ENCODE measurements around the gene FN3KRP. TPM values are rescaled to one million over a fixed set of nuclear protein-coding genes. Genes with fewer than 3 reads are reported as not detected.
A peak's percentile ranks its signal among the peaks of the same experiment; 100 is the strongest.

Gene FN3KRP
- total and polyA plus RNA-seq, 2 of the 13 experiments (the other 11 are each of a cell fraction or from before 2014, with no cell fraction given), result 22.4 to 28.2 TPM

DNA sequence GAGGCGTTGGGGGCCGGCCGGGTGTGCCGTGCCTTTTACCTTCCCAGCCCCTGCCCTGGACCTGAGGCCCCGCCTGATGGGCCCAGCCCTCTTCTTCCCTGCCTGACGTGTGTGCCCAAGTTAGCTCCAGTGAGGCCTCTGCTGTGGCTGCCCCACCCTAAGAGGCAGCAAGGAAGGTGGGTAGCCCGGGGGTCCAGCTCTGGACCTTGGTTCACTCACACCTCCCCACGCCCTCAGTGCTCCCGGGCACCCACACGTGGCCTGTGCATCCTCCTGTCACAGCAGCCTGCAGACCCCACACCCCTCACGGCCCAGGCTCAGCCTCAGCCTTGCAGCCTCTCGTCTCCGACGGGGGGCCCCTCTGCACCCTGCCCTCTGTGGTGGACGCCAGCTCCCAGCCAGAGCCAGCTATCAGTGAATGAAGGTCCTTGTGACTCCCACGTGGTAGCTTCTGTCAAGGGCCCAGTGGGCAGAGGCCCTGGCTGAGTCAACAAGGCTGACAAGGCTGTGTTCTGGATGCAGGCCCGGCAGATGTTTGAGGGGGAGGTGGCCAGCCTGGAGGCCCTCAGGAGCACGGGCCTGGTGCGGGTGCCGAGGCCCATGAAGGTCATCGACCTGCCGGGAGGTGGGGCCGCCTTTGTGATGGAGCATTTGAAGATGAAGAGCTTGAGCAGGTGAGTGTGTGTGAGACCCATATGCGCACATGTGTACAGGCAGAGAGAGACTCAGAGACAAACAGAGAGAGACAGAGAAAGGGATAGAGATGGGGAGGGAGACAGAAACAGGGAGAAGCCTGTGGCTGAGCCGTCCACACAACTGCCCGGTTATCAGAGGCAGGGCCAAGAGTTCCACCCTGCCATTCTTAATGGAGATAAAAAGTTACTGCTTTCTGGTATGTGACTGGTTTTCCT lies 21.7 kb downstream of the FN3KRP start (continued):
- TF ChIP-seq, protein P1, sequence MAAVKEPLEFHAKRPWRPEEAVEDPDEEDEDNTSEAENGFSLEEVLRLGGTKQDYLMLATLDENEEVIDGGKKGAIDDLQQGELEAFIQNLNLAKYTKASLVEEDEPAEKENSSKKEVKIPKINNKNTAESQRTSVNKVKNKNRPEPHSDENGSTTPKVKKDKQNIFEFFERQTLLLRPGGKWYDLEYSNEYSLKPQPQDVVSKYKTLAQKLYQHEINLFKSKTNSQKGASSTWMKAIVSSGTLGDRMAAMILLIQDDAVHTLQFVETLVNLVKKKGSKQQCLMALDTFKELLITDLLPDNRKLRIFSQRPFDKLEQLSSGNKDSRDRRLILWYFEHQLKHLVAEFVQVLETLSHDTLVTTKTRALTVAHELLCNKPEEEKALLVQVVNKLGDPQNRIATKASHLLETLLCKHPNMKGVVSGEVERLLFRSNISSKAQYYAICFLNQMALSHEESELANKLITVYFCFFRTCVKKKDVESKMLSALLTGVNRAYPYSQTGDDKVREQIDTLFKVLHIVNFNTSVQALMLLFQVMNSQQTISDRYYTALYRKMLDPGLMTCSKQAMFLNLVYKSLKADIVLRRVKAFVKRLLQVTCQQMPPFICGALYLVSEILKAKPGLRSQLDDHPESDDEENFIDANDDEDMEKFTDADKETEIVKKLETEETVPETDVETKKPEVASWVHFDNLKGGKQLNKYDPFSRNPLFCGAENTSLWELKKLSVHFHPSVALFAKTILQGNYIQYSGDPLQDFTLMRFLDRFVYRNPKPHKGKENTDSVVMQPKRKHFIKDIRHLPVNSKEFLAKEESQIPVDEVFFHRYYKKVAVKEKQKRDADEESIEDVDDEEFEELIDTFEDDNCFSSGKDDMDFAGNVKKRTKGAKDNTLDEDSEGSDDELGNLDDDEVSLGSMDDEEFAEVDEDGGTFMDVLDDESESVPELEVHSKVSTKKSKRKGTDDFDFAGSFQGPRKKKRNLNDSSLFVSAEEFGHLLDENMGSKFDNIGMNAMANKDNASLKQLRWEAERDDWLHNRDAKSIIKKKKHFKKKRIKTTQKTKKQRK (IDR thresholded peaks at IDR 0.05; ENCODE audit: low read length), result no peak
- peak; percentile 98 for TF ChIP-seq FLYWCH1 (CRISPR knock-in tag; IDR thresholded peaks at IDR 0.05)
- no peak for TF ChIP-seq ATAD3A (CRISPR knock-in tag; IDR thresholded peaks at IDR 0.05)
- TF ChIP-seq, protein P2, sequence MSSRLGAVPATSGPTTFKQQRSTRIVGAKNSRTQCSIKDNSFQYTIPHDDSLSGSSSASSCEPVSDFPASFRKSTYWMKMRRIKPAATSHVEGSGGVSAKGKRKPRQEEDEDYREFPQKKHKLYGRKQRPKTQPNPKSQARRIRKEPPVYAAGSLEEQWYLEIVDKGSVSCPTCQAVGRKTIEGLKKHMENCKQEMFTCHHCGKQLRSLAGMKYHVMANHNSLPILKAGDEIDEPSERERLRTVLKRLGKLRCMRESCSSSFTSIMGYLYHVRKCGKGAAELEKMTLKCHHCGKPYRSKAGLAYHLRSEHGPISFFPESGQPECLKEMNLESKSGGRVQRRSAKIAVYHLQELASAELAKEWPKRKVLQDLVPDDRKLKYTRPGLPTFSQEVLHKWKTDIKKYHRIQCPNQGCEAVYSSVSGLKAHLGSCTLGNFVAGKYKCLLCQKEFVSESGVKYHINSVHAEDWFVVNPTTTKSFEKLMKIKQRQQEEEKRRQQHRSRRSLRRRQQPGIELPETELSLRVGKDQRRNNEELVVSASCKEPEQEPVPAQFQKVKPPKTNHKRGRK (CRISPR knock-in tag; IDR thresholded peaks at IDR 0.05), result no peak
- TF ChIP-seq ARNT2 (CRISPR knock-in tag; IDR thresholded peaks at IDR 0.05; ENCODE audit: low read depth), result peak; percentile 100
- TF ChIP-seq, protein P3, sequence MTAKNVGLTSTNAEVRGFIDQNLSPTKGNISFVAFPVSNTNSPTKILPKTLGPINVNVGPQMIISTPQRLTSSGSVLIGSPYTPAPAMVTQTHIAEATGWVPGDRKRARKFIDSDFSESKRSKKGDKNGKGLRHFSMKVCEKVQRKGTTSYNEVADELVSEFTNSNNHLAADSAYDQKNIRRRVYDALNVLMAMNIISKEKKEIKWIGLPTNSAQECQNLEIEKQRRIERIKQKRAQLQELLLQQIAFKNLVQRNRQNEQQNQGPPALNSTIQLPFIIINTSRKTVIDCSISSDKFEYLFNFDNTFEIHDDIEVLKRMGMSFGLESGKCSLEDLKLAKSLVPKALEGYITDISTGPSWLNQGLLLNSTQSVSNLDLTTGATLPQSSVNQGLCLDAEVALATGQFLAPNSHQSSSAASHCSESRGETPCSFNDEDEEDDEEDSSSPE (CRISPR knock-in tag; IDR thresholded peaks at IDR 0.05), result peak; percentile 97
- peak; percentile 99 for TF ChIP-seq ZBTB7B (CRISPR knock-in tag; IDR thresholded peaks at IDR 0.05)
- TF ChIP-seq FIP1L1 (IDR thresholded peaks at IDR 0.05; ENCODE audit: borderline replicate concordance, insufficient read depth, low read depth, low read length), result no peak; the same call in 1 of the 2 replicates
- TF ChIP-seq ZNF577 (CRISPR knock-in tag; IDR thresholded peaks at IDR 0.05; ENCODE audit: borderline replicate concordance, low read depth), result 0 out of 2 replicates have a peak, but pooled peaks have one; percentile 92
- TF ChIP-seq ZNF33A (CRISPR knock-in tag; IDR thresholded peaks at IDR 0.05; ENCODE audit: borderline replicate concordance), result peak; percentile 93; the same call in 1 of the 2 replicates
- peak; percentile 99 for TF ChIP-seq GTF3A (CRISPR knock-in tag; conservative IDR thresholded peaks at IDR 0.05)
- TF ChIP-seq, protein P4, sequence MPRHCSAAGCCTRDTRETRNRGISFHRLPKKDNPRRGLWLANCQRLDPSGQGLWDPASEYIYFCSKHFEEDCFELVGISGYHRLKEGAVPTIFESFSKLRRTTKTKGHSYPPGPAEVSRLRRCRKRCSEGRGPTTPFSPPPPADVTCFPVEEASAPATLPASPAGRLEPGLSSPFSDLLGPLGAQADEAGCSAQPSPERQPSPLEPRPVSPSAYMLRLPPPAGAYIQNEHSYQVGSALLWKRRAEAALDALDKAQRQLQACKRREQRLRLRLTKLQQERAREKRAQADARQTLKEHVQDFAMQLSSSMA (CRISPR knock-in tag; IDR thresholded peaks at IDR 0.05), result peak; percentile 98; the same call in 1 of the 2 replicates
- TF ChIP-seq ZFP82 (CRISPR knock-in tag; IDR thresholded peaks at IDR 0.05; ENCODE audit: borderline replicate concordance), result no peak
- TF ChIP-seq, protein P5, sequence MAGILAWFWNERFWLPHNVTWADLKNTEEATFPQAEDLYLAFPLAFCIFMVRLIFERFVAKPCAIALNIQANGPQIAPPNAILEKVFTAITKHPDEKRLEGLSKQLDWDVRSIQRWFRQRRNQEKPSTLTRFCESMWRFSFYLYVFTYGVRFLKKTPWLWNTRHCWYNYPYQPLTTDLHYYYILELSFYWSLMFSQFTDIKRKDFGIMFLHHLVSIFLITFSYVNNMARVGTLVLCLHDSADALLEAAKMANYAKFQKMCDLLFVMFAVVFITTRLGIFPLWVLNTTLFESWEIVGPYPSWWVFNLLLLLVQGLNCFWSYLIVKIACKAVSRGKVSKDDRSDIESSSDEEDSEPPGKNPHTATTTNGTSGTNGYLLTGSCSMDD (CRISPR knock-in tag; IDR thresholded peaks at IDR 0.05), result peak; percentile 96; the same call in 1 of the 2 replicates
- no peak for TF ChIP-seq ZNF282 (IDR thresholded peaks at IDR 0.05; ENCODE audit: partially characterized antibody)
- peak; percentile 96; the same call in 1 of the 2 replicates for TF ChIP-seq MZF1 (CRISPR knock-in tag; IDR thresholded peaks at IDR 0.05; ENCODE audit: borderline replicate concordance)
- peak; percentile 100 for TF ChIP-seq KLF6 (CRISPR knock-in tag; IDR thresholded peaks at IDR 0.05)
- TF ChIP-seq, protein P6, sequence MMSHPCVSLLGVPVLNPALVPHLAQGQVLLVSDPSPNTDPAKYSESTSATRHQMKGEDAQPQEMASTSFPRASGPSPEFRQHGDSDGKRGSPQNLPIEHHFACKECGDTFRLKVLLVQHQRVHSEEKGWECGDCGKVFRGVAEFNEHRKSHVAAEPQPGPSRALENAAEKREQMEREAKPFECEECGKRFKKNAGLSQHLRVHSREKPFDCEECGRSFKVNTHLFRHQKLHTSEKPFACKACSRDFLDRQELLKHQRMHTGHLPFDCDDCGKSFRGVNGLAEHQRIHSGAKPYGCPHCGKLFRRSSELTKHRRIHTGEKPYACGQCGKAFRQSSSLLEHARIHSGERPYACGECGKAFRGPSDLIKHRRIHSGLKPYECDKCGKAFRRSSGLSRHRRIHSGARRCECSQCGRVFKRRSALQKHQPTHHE (CRISPR knock-in tag; IDR thresholded peaks at IDR 0.05; ENCODE audit: borderline replicate concordance), result peak; percentile 97
